ENCODE results near the gene TOR1AIP2. TPM values are rescaled to one million over a fixed set of nuclear protein-coding genes. Genes with fewer than 3 reads are reported as not detected.
A peak's percentile ranks its signal among the peaks of the same experiment; 100 is the strongest.

The TOR1AIP2 gene
- total and polyA plus RNA-seq, 7 donors: 4.2 to 47.9 (median 43.2) TPM

DNA sequence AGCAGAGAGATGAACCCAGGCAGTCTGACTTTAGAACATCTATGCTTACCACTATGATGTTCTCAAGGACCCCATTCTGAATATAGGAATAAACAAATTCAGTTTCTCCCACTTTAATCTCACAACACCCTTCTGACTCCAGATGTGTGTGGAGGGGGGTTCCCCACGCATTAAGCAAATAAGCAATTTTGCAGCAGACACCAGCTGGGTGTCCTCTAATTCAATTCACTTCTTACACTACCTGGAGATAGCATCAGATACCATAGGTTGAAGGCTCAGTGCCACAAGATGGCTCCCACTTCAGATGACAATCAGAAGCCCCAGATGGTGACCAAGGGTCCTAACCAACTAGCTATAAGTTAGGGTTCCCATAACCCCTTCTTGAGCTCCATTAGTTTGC lies 46.7 kb upstream of the TOR1AIP2 start:
- Histone ChIP-seq H3K27ac (no peak overlapping the region), H3K27me3 (no peaks in the 10 kb centered on the region), H3K4me3 (no peak overlapping the region), H3K36me3 (peaks cover 0 to 20% (median 4%) of the 10 kb centered on the region in 4 donors), H3K9me3 (no peaks in the 10 kb centered on the region), H3K4me1 (no peaks in the 10 kb centered on the region)
- DNase-seq: no peak
- TF ChIP-seq POLR2AphosphoS5 (IDR thresholded peaks at IDR 0.05) (no peak), EP300 (IDR thresholded peaks at IDR 0.05) (no peak), POLR2A (IDR thresholded peaks at IDR 0.05) (no peak)
- TF ChIP-seq, protein P1, sequence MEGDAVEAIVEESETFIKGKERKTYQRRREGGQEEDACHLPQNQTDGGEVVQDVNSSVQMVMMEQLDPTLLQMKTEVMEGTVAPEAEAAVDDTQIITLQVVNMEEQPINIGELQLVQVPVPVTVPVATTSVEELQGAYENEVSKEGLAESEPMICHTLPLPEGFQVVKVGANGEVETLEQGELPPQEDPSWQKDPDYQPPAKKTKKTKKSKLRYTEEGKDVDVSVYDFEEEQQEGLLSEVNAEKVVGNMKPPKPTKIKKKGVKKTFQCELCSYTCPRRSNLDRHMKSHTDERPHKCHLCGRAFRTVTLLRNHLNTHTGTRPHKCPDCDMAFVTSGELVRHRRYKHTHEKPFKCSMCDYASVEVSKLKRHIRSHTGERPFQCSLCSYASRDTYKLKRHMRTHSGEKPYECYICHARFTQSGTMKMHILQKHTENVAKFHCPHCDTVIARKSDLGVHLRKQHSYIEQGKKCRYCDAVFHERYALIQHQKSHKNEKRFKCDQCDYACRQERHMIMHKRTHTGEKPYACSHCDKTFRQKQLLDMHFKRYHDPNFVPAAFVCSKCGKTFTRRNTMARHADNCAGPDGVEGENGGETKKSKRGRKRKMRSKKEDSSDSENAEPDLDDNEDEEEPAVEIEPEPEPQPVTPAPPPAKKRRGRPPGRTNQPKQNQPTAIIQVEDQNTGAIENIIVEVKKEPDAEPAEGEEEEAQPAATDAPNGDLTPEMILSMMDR (IDR thresholded peaks at IDR 0.05): no peak
- intact Hi-C loops (cut with DNase I): no loop called here
- WGBS, 2 donors: 88 to 100% methylated on average over 1 of the region's 1 CpG

DNA sequence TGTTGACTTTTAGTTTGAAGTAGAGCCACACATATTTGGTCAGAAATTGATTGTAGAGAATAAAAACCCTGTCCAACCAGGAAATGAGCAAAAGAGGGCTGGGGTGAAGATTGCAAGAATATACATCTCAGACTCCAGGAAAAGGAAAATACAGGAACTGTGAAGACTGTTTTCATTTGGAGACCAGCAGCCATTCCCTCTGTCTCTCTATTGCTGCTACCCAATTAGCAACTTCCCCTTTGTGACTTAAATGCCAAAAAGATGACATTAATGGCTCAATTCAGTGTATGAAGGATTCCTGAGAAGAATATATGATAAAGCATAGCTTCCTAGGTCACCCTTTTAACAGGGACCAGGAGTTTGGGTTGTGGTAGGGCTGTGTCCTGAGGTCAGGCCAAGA lies 45.4 kb upstream of the TOR1AIP2 start:
- intact Hi-C loops (cut with DNase I): no loop called here
- no peak for TF ChIP-seq POLR2A (IDR thresholded peaks at IDR 0.05)
- TF ChIP-seq, protein P1 (IDR thresholded peaks at IDR 0.05): no peak
- TF ChIP-seq EP300 (IDR thresholded peaks at IDR 0.05): no peak
- TF ChIP-seq POLR2AphosphoS5 (IDR thresholded peaks at IDR 0.05): no peak
- no peak for DNase-seq
- H3K4me3 ChIP-seq: no peak overlapping the region
- no peaks in the 10 kb centered on the region for H3K9me3 ChIP-seq
- no peak overlapping the region for H3K27ac ChIP-seq
- peaks cover 8 to 33% (median 16%) of the 10 kb centered on the region in 4 donors for H3K36me3 ChIP-seq
- no peaks in the 10 kb centered on the region for H3K27me3 ChIP-seq
- H3K4me1 ChIP-seq: no peaks in the 10 kb centered on the region

DNA sequence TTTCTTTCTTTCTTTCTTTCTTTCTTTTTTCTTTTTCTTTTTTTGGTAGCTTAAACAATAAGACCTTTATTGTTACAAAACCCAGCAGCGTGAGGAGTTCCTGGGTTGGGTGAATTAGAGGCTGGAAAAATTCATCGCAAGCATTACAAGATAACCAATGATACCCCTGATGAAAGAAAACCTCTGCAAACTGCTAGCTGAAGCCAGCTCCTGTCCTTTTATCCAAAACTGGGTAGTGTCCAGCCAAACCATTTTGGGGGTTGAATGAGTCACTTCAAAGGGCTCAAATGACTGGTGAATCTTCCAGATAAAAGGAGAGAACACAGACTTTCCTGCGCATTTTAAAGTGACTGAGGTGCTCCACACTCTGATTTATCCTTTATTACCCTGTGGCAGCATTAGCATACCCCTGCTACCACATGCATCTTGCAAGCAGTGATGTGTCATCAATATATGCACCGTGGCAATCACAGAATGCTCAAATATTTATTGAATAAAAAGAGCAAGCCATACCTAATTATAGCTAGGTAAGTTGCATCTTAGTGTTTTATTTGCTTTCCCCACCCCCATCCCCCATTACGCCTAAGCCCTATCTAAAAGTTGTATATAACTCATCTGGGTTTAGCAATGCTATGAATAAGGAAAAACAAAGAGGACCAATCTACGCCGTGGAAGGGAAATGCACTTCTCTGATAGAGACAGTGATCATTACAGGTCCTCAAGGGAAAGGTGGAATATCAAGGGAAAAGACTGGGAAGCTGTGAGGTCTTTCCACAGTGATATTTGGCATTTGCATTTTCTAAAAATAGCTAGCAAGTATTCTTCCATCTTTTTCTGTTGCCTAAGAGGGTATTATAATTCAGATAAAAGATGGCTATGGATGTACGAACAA lies 44.6 kb upstream of the TOR1AIP2 start:
- no peak overlapping the region for H3K27ac ChIP-seq

DNA sequence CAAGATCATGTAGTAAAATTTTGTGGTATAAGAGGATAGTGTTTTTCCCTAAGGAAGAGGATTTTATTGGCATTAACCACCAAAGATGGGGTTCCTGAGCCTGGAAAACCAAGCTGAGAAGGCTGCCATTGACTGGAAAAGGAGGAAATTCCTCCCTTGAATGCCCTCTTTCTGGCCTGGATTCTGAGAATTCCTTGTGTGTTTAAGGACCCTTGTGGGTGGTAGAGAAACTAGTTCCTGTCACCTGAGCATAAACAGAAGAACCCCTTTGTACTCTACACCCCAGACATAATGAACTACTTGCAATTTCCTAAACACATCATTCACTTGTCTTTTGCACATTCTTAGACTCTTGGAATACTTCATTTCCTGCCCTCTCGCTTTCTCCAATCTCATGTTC lies 43.9 kb upstream of the TOR1AIP2 start:
- Histone ChIP-seq H3K27me3 (no peaks in the 10 kb centered on the region), H3K36me3 (peaks cover 12 to 48% (median 27%) of the 10 kb centered on the region in 4 donors), H3K4me3 (no peak overlapping the region), H3K4me1 (no peaks in the 10 kb centered on the region), H3K27ac (no peak overlapping the region), H3K9me3 (no peaks in the 10 kb centered on the region)
- TF ChIP-seq POLR2A (IDR thresholded peaks at IDR 0.05) (no peak), EP300 (IDR thresholded peaks at IDR 0.05) (no peak), POLR2AphosphoS5 (IDR thresholded peaks at IDR 0.05) (no peak)
- TF ChIP-seq, protein P1 (IDR thresholded peaks at IDR 0.05): no peak
- 96 to 99% methylated on average over 1 of the region's 1 CpG for WGBS, 2 donors
- intact Hi-C loops (cut with DNase I): no loop called here
- DNase-seq: no peak

More for the DNA sequence above, 44.6 kb upstream of the TOR1AIP2 start:
- DNase-seq: no peak
- TF ChIP-seq POLR2AphosphoS5 (IDR thresholded peaks at IDR 0.05): peak in 1 of 4 donors; percentile 4
- TF ChIP-seq, protein P1 (IDR thresholded peaks at IDR 0.05): no peak
- H3K4me1 ChIP-seq: no peaks in the 10 kb centered on the region
- H3K36me3 ChIP-seq: peaks cover 12 to 41% (median 24%) of the 10 kb centered on the region in 4 donors
- WGBS, 2 donors: 90 to 92% methylated on average over 8 of the region's 8 CpGs
- no peaks in the 10 kb centered on the region for H3K27me3 ChIP-seq
- intact Hi-C loops (cut with DNase I): no loop called here
- no peaks in the 10 kb centered on the region for H3K9me3 ChIP-seq
- no peak overlapping the region for H3K4me3 ChIP-seq
